ENCODE results near the gene PRKCSH.
"Not testable (repeated sequence)": the region's sequence is repeated elsewhere in the genome, so short reads cannot be mapped to it uniquely, and the experiment has no call there.

PRKCSH gene

GRCh38 chr19:11461453-11461852 lies 26.0 kb downstream of the PRKCSH start:
- H3K27ac ChIP-seq, result no peak overlapping the region
- TF ChIP-seq CTCF (conservative IDR thresholded peaks at IDR 0.05) (no peak), ZFX (IDR thresholded peaks at IDR 0.05) (no peak)

- TF ChIP-seq CTCF (conservative IDR thresholded peaks at IDR 0.05), result no peak
- TF ChIP-seq ZFX (IDR thresholded peaks at IDR 0.05), result no peak
- no peak overlapping the region for H3K27ac ChIP-seq
Observed at GRCh38 chr19:11463391-11463790, 28.0 kb downstream of the PRKCSH start.

GRCh38 chr19:11464333-11465265 lies 29.2 kb downstream of the PRKCSH start:
- TF ChIP-seq CTCF (conservative IDR thresholded peaks at IDR 0.05) (no peak), ZFX (IDR thresholded peaks at IDR 0.05) (no peak)
- H3K27ac ChIP-seq, result no peak overlapping the region

GRCh38 chr19:11465600-11465999 lies 30.2 kb downstream of the PRKCSH start:
- no peak overlapping the region for H3K27ac ChIP-seq
- TF ChIP-seq ZFX (IDR thresholded peaks at IDR 0.05) (no peak), CTCF (conservative IDR thresholded peaks at IDR 0.05) (no peak)

- not testable (repeated sequence) for H3K27ac ChIP-seq
Observed at GRCh38 chr19:11468266-11468845, 32.9 kb downstream of the PRKCSH start.

GRCh38 chr19:11473725-11474124 lies 38.3 kb downstream of the PRKCSH start:
- H3K27ac ChIP-seq, result no peak overlapping the region
- TF ChIP-seq ZFX (IDR thresholded peaks at IDR 0.05) (no peak), CTCF (conservative IDR thresholded peaks at IDR 0.05) (no peak)

DNA sequence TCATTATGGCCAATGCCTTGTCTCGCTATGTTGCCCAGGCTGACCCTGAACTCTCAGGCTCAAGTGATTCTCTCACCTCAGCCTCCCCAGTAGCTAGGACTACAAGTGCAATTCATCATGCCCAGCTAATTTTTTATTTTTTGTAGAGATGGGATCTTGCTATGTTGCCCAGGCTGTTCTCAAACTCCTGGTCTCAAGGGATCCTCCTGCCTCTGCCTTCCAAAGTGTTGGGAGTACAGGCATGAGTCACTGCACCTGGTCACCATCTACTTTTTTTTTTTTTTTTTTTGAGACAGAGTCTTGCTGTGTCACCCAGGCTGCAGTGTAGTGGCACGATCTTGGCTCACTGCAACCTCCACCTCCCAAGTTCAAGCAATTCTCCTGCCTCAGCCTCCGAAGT lies 39.9 kb downstream of the PRKCSH start:
- not testable (repeated sequence) for H3K27ac ChIP-seq

GRCh38 chr19:11475861-11476260 lies 40.4 kb downstream of the PRKCSH start:
- H3K27ac ChIP-seq, result no peak overlapping the region
- TF ChIP-seq ZFX (IDR thresholded peaks at IDR 0.05) (no peak), CTCF (conservative IDR thresholded peaks at IDR 0.05) (no peak)

Data from C4-2B (cell line).